IMR-90 (cell line): ENCODE results near the gene AUTS2. TPM values are rescaled to one million over a fixed set of nuclear protein-coding genes. Genes with fewer than 3 reads are reported as not detected.

Source experiments
- ATAC-seq: fragments of 200-7000 bp; cut with Tn5 transposase; 2 replicates; pipeline ENCODE4 v1.9.1; 2020; ENCODE audit warnings: low read depth, mild to moderate bottlenecking, moderate library complexity
- BruUV-seq: library from RNA; stranded (reverse); fragments of 400-500 nt; replicated peaks from 2 replicates; lab custom pipeline; 2021; lab: Mats Ljungman, UMichigan
- CTCF ChIA-PET: fragments of 300-600 bp; formaldehyde crosslinking; extraction: SDS; loops from one replicate; lab custom pipeline; 2021; ENCODE audit warnings: antibody characterized with exemption; lab: Yijun Ruan, JAX
- POLR2A ChIA-PET: fragments of 300-600 bp; sonication (Branson Sonifier 250); formaldehyde crosslinking; loops from one replicate; lab custom pipeline; 2022; ENCODE audit warnings: antibody characterized with exemption; ENCODE audit not compliant: unreplicated experiment; lab: Charles Lee
- DNase-seq: peaks from one replicate; pipeline ENCODE4 v3.0.0; 2013
- H2AFZ ChIP-seq: replicated peaks from 2 replicates; pipeline ENCODE3; 2013; ENCODE audit warnings: low read length, mild to moderate bottlenecking; ENCODE audit not compliant: poor library complexity
- H2AK5ac ChIP-seq: 2 replicates; pipeline ENCODE4 v1.6.1; 2013; ENCODE audit warnings: low read depth, low read length, inconsistent platforms
- H2AK9ac ChIP-seq: replicated peaks from 2 replicates; pipeline ENCODE3; 2013; ENCODE audit warnings: mild to moderate bottlenecking, low read depth, low read length, moderate library complexity; ENCODE audit not compliant: poor library complexity
- H2BK120ac ChIP-seq: 2 replicates; pipeline ENCODE4 v1.6.1; 2013; ENCODE audit warnings: low read depth, low read length, inconsistent platforms
- H2BK15ac ChIP-seq: 3 replicates; pipeline ENCODE4 v1.6.1; 2013; ENCODE audit warnings: low read depth, low read length, inconsistent platforms
- H2BK20ac ChIP-seq: 2 replicates; pipeline ENCODE4 v1.6.1; 2013; ENCODE audit warnings: low read depth, mild to moderate bottlenecking, inconsistent platforms, low read length, moderate library complexity
- H2BK5ac ChIP-seq: 2 replicates; pipeline ENCODE4 v1.6.1; 2013; ENCODE audit warnings: mild to moderate bottlenecking, low read depth, low read length, inconsistent platforms; ENCODE audit not compliant: poor library complexity, severe bottlenecking
- H3K14ac ChIP-seq: replicated peaks from 2 replicates; pipeline ENCODE4 v1.6.1; 2013; ENCODE audit warnings: low read depth, low read length, inconsistent platforms
- H3K18ac ChIP-seq: 2 replicates; pipeline ENCODE4 v1.6.1; 2013; ENCODE audit warnings: low read depth, low read length, control low read depth
- H3K23ac ChIP-seq: 2 replicates; pipeline ENCODE4 v1.6.1; 2013; ENCODE audit warnings: low read depth, low read length, inconsistent platforms
- H3K27ac ChIP-seq: 2 replicates; pipeline ENCODE4 v1.5.1; 2013; ENCODE audit warnings: mild to moderate bottlenecking, control low read depth, low read length; ENCODE audit not compliant: insufficient read depth
- H3K27me3 ChIP-seq: 2 replicates; pipeline ENCODE4 v1.6.1; 2013; ENCODE audit warnings: low read length; ENCODE audit not compliant: control insufficient read depth, insufficient read depth
- H3K36me3 ChIP-seq: 2 replicates; pipeline ENCODE4 v1.6.1; 2013; ENCODE audit warnings: low read length, mixed read lengths; ENCODE audit not compliant: control insufficient read depth, insufficient read depth
- H3K4ac ChIP-seq: 2 replicates; pipeline ENCODE4 v1.6.1; 2013; ENCODE audit warnings: low read depth, low read length, inconsistent platforms
- H3K4me1 ChIP-seq: 2 replicates; pipeline ENCODE4 v1.6.1; 2013; ENCODE audit warnings: low read length, mixed read lengths; ENCODE audit not compliant: control insufficient read depth, insufficient read depth
- H3K4me2 ChIP-seq: 2 replicates; pipeline ENCODE4 v1.6.1; 2013; ENCODE audit warnings: low read depth, mild to moderate bottlenecking, control low read depth, low read length, moderate library complexity
- H3K4me3 ChIP-seq: 2 replicates; pipeline ENCODE4 v1.5.1; 2013; ENCODE audit warnings: low read depth, mild to moderate bottlenecking, control low read depth, low read length, moderate library complexity; ENCODE audit not compliant: insufficient read depth
- H3K56ac ChIP-seq: 2 replicates; pipeline ENCODE4 v1.6.1; 2013; ENCODE audit warnings: low read length, inconsistent platforms; ENCODE audit not compliant: insufficient read depth; ENCODE audit errors: extremely low read depth
- H3K79me1 ChIP-seq, 2 experiments: 2 replicates each; pipeline ENCODE4 v1.6.1; 2013; ENCODE audit warnings: low read length in 2 of 2, inconsistent platforms in 1 of 2, low read depth in 1 of 2
- H3K9ac ChIP-seq: 2 replicates; pipeline ENCODE4 v1.6.1; 2013; ENCODE audit warnings: low read depth, low read length, control low read depth
- H3K9me1 ChIP-seq: 2 replicates; pipeline ENCODE4 v1.6.1; 2013; ENCODE audit warnings: low read length, inconsistent platforms; ENCODE audit not compliant: insufficient read depth
- H3K9me3 ChIP-seq: 2 replicates; pipeline ENCODE4 v1.6.1; 2013; ENCODE audit warnings: low read length; ENCODE audit not compliant: control insufficient read depth, insufficient read depth
- H4K20me1 ChIP-seq: 2 replicates; pipeline ENCODE4 v1.6.1; 2013; ENCODE audit warnings: low read length, inconsistent platforms; ENCODE audit not compliant: insufficient read depth
- H4K5ac ChIP-seq: 2 replicates; pipeline ENCODE4 v1.6.1; 2013; ENCODE audit warnings: mild to moderate bottlenecking, low read depth, low read length, control low read depth
- H4K8ac ChIP-seq, 2 experiments: 2 replicates each; pipeline ENCODE4 v1.6.1; 2013; ENCODE audit warnings: low read depth in 2 of 2, low read length in 2 of 2, control low read depth in 1 of 2, inconsistent platforms in 1 of 2
- H4K91ac ChIP-seq: 2 replicates; pipeline ENCODE4 v1.6.1; 2013; ENCODE audit warnings: low read depth, low read length, inconsistent platforms; ENCODE audit not compliant: insufficient read depth
- BHLHE40 ChIP-seq: fragments of 150-350 bp; IDR thresholded peaks from 2 replicates; pipeline ENCODE4 v1.6.1; 2016; ENCODE audit warnings: mild to moderate bottlenecking, low read depth, low read length
- MAFK ChIP-seq: IDR thresholded peaks from 2 replicates; pipeline ENCODE4 v1.6.1; 2012; ENCODE audit warnings: low read depth, low read length, improper control_type of control experiment
- MAZ ChIP-seq: IDR thresholded peaks from 2 replicates; pipeline ENCODE4 v1.6.1; 2012; ENCODE audit warnings: low read depth, mild to moderate bottlenecking, low read length, improper control_type of control experiment, moderate library complexity, borderline replicate concordance
- MXI1 ChIP-seq: IDR thresholded peaks from 2 replicates; pipeline ENCODE4 v1.6.1; 2012; ENCODE audit warnings: low read depth, mild to moderate bottlenecking, low read length, moderate library complexity, borderline replicate concordance
- RAD21 ChIP-seq: IDR thresholded peaks from 2 replicates; pipeline ENCODE4 v1.6.1; 2012; ENCODE audit warnings: low read length, improper control_type of control experiment
- RCOR1 ChIP-seq: IDR thresholded peaks from 2 replicates; pipeline ENCODE4 v1.6.1; 2012; ENCODE audit warnings: mild to moderate bottlenecking, low read length, improper control_type of control experiment; ENCODE audit not compliant: insufficient replicate concordance
- RFX5 ChIP-seq: IDR thresholded peaks from 2 replicates; pipeline ENCODE4 v1.8.0; 2012; ENCODE audit warnings: low read depth, mild to moderate bottlenecking, low read length, moderate library complexity
- SMC3 ChIP-seq: fragments of 150-350 bp; IDR thresholded peaks from 2 replicates; pipeline ENCODE4 v1.6.1; 2016; ENCODE audit warnings: low read depth, mild to moderate bottlenecking, antibody characterized with exemption, low read length, moderate library complexity
- WGBS, 2 experiments: methylation state at CpG; one replicate each; pipeline versions ENCODE4 v1.1.5 to v1.1.7; 2013; ENCODE audit warnings: missing lambda C conversion rate in 2 of 2; ENCODE audit not compliant: insufficient read length in 1 of 2; ENCODE audit errors: extremely low coverage in 2 of 2; 5-methylcytosine and 5-hydroxymethylcytosine counted together
- dilution Hi-C: fragments of 300-500 bp; cut with HindIII; formaldehyde crosslinking; loops from one replicate; pipeline ENCODE4 v1.14.3; 2018; ENCODE audit warnings: low sequenced_read_pairs; ENCODE audit not compliant: unreplicated experiment
- in situ Hi-C: fragments of 300-500 bp; cut with MboI; formaldehyde crosslinking; loops from 3 replicates; pipeline ENCODE4 v1.14.3; 2019; ENCODE audit warnings: low sequenced_read_pairs, inconsistent platforms, mixed read lengths
- intact Hi-C: fragments of 100-400 bp; cut with micrococcal nuclease; formaldehyde crosslinking; loops from 2 replicates; pipeline ENCODE4 v1.10.0; 2022
- polyA plus RNA-seq, 3 experiments: library from polyadenylated mRNA; depleted of rRNA; stranded (reverse); fragments of >200 nt; gene quantifications; 2 replicates each; pipeline ENCODE4 v1.2.3, GENCODE V29; 2012; ENCODE audit warnings: low replicate concordance in 1 of 3
- total RNA-seq: library from RNA; depleted of rRNA; stranded (reverse); fragments of >200 nt; gene quantifications from 2 replicates; pipeline ENCODE4 v1.2.3, GENCODE V29; 2012
- TF ChIP-seq, protein P1 (sequence below): conservative IDR thresholded peaks from 2 replicates; pipeline ENCODE4 v1.5.1; 2012; ENCODE audit warnings: mild to moderate bottlenecking, low read depth, low read length, improper control_type of control experiment

AUTS2 gene
- total and polyA plus RNA-seq, 2 of the 4 experiments (the other 2 are of a cell fraction), result 0.90 to 3.0 TPM

DNA sequence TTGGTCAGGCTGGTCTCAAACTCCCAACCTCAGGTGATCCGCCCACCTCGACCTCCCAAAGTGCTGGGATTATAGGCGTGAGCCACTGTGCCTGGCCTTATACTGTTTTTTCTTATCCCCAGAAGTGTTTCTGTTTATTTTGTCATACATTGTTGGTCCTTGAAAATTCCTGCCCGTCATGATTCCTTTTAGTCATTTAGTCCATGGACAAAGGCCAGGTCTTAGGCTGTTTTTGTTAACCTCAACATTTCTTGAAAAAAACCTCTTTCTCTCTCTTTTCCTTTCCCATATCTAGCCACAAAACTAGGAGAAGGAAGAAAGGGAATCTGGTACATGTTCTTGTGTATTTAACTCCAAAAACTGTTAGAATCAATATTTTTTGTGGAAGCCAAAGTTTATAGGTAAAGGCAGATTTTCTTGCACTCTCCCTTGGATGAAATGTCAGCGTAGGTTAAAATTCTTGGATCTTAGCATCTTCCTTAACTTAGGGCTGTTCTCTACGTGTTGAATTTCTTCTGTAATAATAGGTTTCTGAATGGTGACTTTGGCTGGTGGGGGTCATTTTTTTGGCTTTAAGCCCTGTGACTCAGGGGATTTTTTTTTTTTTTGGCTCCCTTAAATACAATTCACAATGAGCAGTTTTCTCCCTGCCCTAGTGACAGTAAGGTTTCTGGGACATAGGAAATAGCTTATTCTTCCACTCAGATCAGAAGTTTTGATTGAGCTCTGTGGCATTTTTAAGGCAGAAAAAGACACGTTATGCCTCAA, 500.8 kb downstream of the AUTS2 start:
- no CpG with 5 or more reads among the region's 7 CpGs for WGBS, 2 experiments
- intact Hi-C loops (no loop called here), dilution Hi-C loops (no loop called here), in situ Hi-C loops (no loop called here)
- ChIA-PET POLR2A (no interaction called here), CTCF (no interaction called here)
- Histone ChIP-seq H4K5ac (no peak overlapping the region), H4K8ac (no peak overlapping the region), H3K79me1 (no peaks in the 10 kb centered on the region), H2BK5ac (no peak overlapping the region), H2AFZ (no peak overlapping the region), H3K27ac (no peak overlapping the region), H2BK15ac (no peak overlapping the region), H3K27me3 (no peaks in the 10 kb centered on the region), H3K36me3 (no peaks in the 10 kb centered on the region), H3K18ac (no peak overlapping the region), H3K4me3 (no peak overlapping the region), H2AK9ac (no peak overlapping the region), H3K4me2 (no peak overlapping the region), H3K14ac (no peak overlapping the region), H2AK5ac (no peak overlapping the region), H2BK120ac (no peak overlapping the region), H4K91ac (no peak overlapping the region), H4K20me1 (no peaks in the 10 kb centered on the region), H2BK20ac (no peak overlapping the region), H3K4ac (no peak overlapping the region), H3K56ac (no peak overlapping the region), H3K9me1 (no peaks in the 10 kb centered on the region), H3K9me3 (no peaks in the 10 kb centered on the region), H3K4me1 (no peaks in the 10 kb centered on the region), H3K23ac (no peak overlapping the region), H3K9ac (no peak overlapping the region)
- TF ChIP-seq BHLHE40 (no peak), MAFK (no peak), RAD21 (no peak), MAZ (no peak), MXI1 (no peak), RFX5 (no peak), RCOR1 (no peak), SMC3 (no peak)
- TF ChIP-seq, protein P1, sequence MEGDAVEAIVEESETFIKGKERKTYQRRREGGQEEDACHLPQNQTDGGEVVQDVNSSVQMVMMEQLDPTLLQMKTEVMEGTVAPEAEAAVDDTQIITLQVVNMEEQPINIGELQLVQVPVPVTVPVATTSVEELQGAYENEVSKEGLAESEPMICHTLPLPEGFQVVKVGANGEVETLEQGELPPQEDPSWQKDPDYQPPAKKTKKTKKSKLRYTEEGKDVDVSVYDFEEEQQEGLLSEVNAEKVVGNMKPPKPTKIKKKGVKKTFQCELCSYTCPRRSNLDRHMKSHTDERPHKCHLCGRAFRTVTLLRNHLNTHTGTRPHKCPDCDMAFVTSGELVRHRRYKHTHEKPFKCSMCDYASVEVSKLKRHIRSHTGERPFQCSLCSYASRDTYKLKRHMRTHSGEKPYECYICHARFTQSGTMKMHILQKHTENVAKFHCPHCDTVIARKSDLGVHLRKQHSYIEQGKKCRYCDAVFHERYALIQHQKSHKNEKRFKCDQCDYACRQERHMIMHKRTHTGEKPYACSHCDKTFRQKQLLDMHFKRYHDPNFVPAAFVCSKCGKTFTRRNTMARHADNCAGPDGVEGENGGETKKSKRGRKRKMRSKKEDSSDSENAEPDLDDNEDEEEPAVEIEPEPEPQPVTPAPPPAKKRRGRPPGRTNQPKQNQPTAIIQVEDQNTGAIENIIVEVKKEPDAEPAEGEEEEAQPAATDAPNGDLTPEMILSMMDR, result no peak
- ATAC-seq (no peak), DNase-seq (no peak)
- BruUV-seq, result no TSS peak
